Caco-2 (cell line): ENCODE data around the gene THTPA. TPM values are rescaled to one million over a fixed set of nuclear protein-coding genes. Genes with fewer than 3 reads are reported as not detected.
"Not testable (repeated sequence)": the region's sequence is repeated elsewhere in the genome, so short reads cannot be mapped to it uniquely, and the experiment has no call there.

ENCODE experiments used
- BruUV-seq: library from RNA; stranded (reverse); fragments of 400-500 nt; replicated peaks from 2 replicates; lab custom pipeline; 2021; lab: Mats Ljungman, UMichigan
- CTCF ChIA-PET: fragments of 300-600 bp; sonication (Branson Sonifier 250); formaldehyde crosslinking; loops from one replicate; lab custom pipeline; 2022; ENCODE audit warnings: antibody characterized with exemption; lab: Charles Lee
- POLR2A ChIA-PET: fragments of 300-600 bp; sonication (Branson Sonifier 250); formaldehyde crosslinking; loops from one replicate; lab custom pipeline; 2022; ENCODE audit warnings: antibody characterized with exemption; lab: Charles Lee
- DNase-seq, 2 experiments: peaks; one replicate each; pipeline versions ENCODE4 v3.0.0 to v3.0.0-alpha.2; 2020 to 2022
- H3K27me3 ChIP-seq: replicated peaks from 2 replicates; pipeline ENCODE4 v1.6.0; 2011; ENCODE audit warnings: low read length; ENCODE audit not compliant: control insufficient read depth, insufficient read depth
- H3K36me3 ChIP-seq: 2 replicates; pipeline ENCODE4 v1.5.1; 2011; ENCODE audit warnings: low read length; ENCODE audit not compliant: control insufficient read depth, insufficient read depth
- H3K4me1 ChIP-seq: fragments of 250-450 bp; sonication (Bioruptor Pico); 2 replicates; pipeline ENCODE4 v1.5.1; 2020; ENCODE audit warnings: mild to moderate bottlenecking
- H3K4me3 ChIP-seq: 2 replicates; pipeline ENCODE4 v1.5.1; 2011; ENCODE audit warnings: low read depth, mild to moderate bottlenecking, control low read depth, low read length
- H3K9me3 ChIP-seq: fragments of 250-450 bp; sonication (Bioruptor Pico); 2 replicates; pipeline ENCODE4 v1.5.1; 2020; ENCODE audit warnings: mild to moderate bottlenecking, moderate library complexity
- H3K27ac Mint-ChIP-seq: one replicate; pipeline ENCODE4 v1.8.0; 2022; ENCODE audit warnings: mixed read lengths; ENCODE audit not compliant: unreplicated experiment
- H3K27me3 Mint-ChIP-seq: one replicate; pipeline ENCODE4 v1.8.0; 2022; ENCODE audit warnings: mixed read lengths; ENCODE audit not compliant: insufficient read depth, unreplicated experiment
- H3K36me3 Mint-ChIP-seq: one replicate; pipeline ENCODE4 v1.8.0; 2022; ENCODE audit warnings: mild to moderate bottlenecking, mixed read lengths; ENCODE audit not compliant: insufficient read depth, unreplicated experiment
- H3K4me1 Mint-ChIP-seq: one replicate; pipeline ENCODE4 v1.8.0; 2022; ENCODE audit warnings: low read depth, mixed read lengths; ENCODE audit not compliant: unreplicated experiment
- H3K4me3 Mint-ChIP-seq: one replicate; pipeline ENCODE4 v1.8.0; 2022; ENCODE audit warnings: mild to moderate bottlenecking, moderate library complexity, mixed read lengths; ENCODE audit not compliant: unreplicated experiment
- H3K9me3 Mint-ChIP-seq: one replicate; pipeline ENCODE4 v1.8.0; 2022; ENCODE audit warnings: mixed read lengths; ENCODE audit not compliant: unreplicated experiment
- CTCF ChIP-seq, 2 experiments: fragments of 200-600 bp in 1 of 2; IDR thresholded peaks; 1 replicate in 1 of 2; 2 replicates in 1 of 2; pipeline versions ENCODE4 v1.5.1 to v1.8.0; 2011 to 2022; ENCODE audit warnings: antibody characterized with exemption in 1 of 2, control low read depth in 1 of 2, inconsistent platforms in 1 of 2, low read depth in 1 of 2, low read length in 1 of 2, mild to moderate bottlenecking in 1 of 2, moderate library complexity in 1 of 2; ENCODE audit not compliant: insufficient read depth in 1 of 2, severe bottlenecking in 1 of 2, unreplicated experiment in 1 of 2
- intact Hi-C: fragments of 100-400 bp; cut with micrococcal nuclease; formaldehyde crosslinking; loops from one replicate; pipeline ENCODE4 v1.10.0; 2022; ENCODE audit not compliant: unreplicated experiment
- total RNA-seq: library from RNA; stranded (reverse); gene quantifications from 2 replicates; pipeline ENCODE4 v1.2.3, GENCODE V29; 2022

The THTPA gene
- total RNA-seq, 1 experiment from 2014 or later, result 9.3 TPM

- POLR2A ChIA-PET, DNase-seq, H3K4me3 Mint-ChIP-seq, H3K27me3 Mint-ChIP-seq, H3K27me3 ChIP-seq, H3K4me1 Mint-ChIP-seq, H3K9me3 ChIP-seq, CTCF ChIA-PET, H3K4me1 ChIP-seq, H3K4me3 ChIP-seq, H3K9me3 Mint-ChIP-seq, H3K36me3 ChIP-seq, H3K27ac Mint-ChIP-seq, BruUV-seq, H3K36me3 Mint-ChIP-seq: not testable (repeated sequence)
- intact Hi-C loops, result loop anchor here (5.0 kb wide), 1 partner anchor 343 kb away; no protein-coding TSS in a partner anchor
These were observed 28.6 kb downstream of the THTPA start for GRCh38 chr14:23584527-23585203.

GRCh38 chr14:23588884-23589598 is 33.0 kb downstream of the THTPA start:
- Histone ChIP-seq H3K27me3 (no peaks in the 10 kb centered on the region), H3K36me3 (no peaks in the 10 kb centered on the region), H3K4me1 (no peaks in the 10 kb centered on the region), H3K4me3 (no peak overlapping the region), H3K9me3 (no peaks in the 10 kb centered on the region)
- Mint-ChIP-seq H3K9me3 (no peaks in the 10 kb centered on the region), H3K27me3 (peaks cover 2% of the 10 kb centered on the region), H3K4me1 (no peaks in the 10 kb centered on the region), H3K4me3 (no peak overlapping the region), H3K36me3 (no peaks in the 10 kb centered on the region), H3K27ac (no peak overlapping the region)
- ChIA-PET POLR2A (no interaction called here), CTCF (interaction anchor here (0.7 to 1.6 kb wide), 16 partner anchors 14 to 572 kb away, joined by 3 to 53 read pairs (median 5); partner anchors contain the start of genes AP1G2 and IRF9)
- intact Hi-C loops, result loop anchor here (1.0 to 5.0 kb wide), 6 partner anchors 43 to 365 kb away; no protein-coding TSS in a partner anchor
- DNase-seq, result peak; percentile 88 to 90
- BruUV-seq, result no TSS peak
- peak; percentile 85 to 94 for TF ChIP-seq CTCF (IDR thresholded peaks at IDR 0.05; ENCODE audit: insufficient read depth in 1 of 2, low read depth in 1 of 2, low read length in 1 of 2, severe bottlenecking in 1 of 2, unreplicated experiment in 1 of 2)

- no peak overlapping the region for H3K4me3 ChIP-seq
- DNase-seq, result no peak
- intact Hi-C loops, result loop anchor here (1.0 to 5.0 kb wide), 6 partner anchors 43 to 365 kb away; no protein-coding TSS in a partner anchor
These were observed 33.5 kb downstream of the THTPA start for GRCh38 chr14:23589606-23590005.

More at GRCh38 chr14:23589606-23590005, 33.5 kb downstream of the THTPA start:
- no peaks in the 10 kb centered on the region for H3K4me1 ChIP-seq
- H3K36me3 Mint-ChIP-seq, result no peaks in the 10 kb centered on the region
- no peaks in the 10 kb centered on the region for H3K4me1 Mint-ChIP-seq
- H3K9me3 Mint-ChIP-seq, result no peaks in the 10 kb centered on the region
- H3K9me3 ChIP-seq, result no peaks in the 10 kb centered on the region
- no TSS peak for BruUV-seq
- CTCF ChIA-PET, result interaction anchor here (0.6 to 1.6 kb wide), 14 partner anchors 13 to 571 kb away, joined by 3 to 53 read pairs (median 5); partner anchors contain the start of genes AP1G2 and IRF9
- H3K27ac Mint-ChIP-seq, result no peak overlapping the region
- no peak for TF ChIP-seq CTCF (IDR thresholded peaks at IDR 0.05; ENCODE audit: insufficient read depth in 1 of 2, low read depth in 1 of 2, low read length in 1 of 2, severe bottlenecking in 1 of 2, unreplicated experiment in 1 of 2)
- no peaks in the 10 kb centered on the region for H3K36me3 ChIP-seq
- POLR2A ChIA-PET, result no interaction called here
- no peaks in the 10 kb centered on the region for H3K27me3 ChIP-seq
- H3K4me3 Mint-ChIP-seq, result no peak overlapping the region
- peaks cover 2% of the 10 kb centered on the region for H3K27me3 Mint-ChIP-seq
